ENCODE measurements around the gene VKORC1L1. TPM values are rescaled to one million over a fixed set of nuclear protein-coding genes. Genes with fewer than 3 reads are reported as not detected.

The VKORC1L1 gene
- total RNA-seq, 1 experiment from 2014 or later, result 30.9 TPM

GRCh38 chr7:65979583-65980477 lies 107.0 kb downstream of the VKORC1L1 start:
- Histone ChIP-seq H3K4me1 (ENCODE audit: control insufficient read depth in 1 of 2, insufficient read depth in 2 of 2, low read length in 2 of 2) (peaks cover 18 to 28% of the 10 kb centered on the region in 2 experiments), H3K4me2 (ENCODE audit: low read length) (peak overlapping the region; percentile 71), H3K27ac (ENCODE audit: low read depth, low read length) (0 out of 2 replicates have a peak overlapping the region, but pooled peaks have one; percentile 10), H3K36me3 (ENCODE audit: control insufficient read depth in 1 of 2, insufficient read depth in 2 of 2, low read length in 2 of 2) (peaks cover 6 to 15% of the 10 kb centered on the region in 2 experiments; a peak in 2 of 4 replicates), H2AFZ (ENCODE audit: low read depth, low read length, poor library complexity, severe bottlenecking) (no peak overlapping the region), H3K9ac (ENCODE audit: low read length) (0 out of 2 replicates have a peak overlapping the region, but pooled peaks have one; percentile 81), H3K27me3 (ENCODE audit: insufficient read depth, low read length) (no peaks in the 10 kb centered on the region), H3K79me2 (ENCODE audit: insufficient read depth, low read length) (peaks cover 37% of the 10 kb centered on the region), H3K9me3 (ENCODE audit: control insufficient read depth in 1 of 2, insufficient read depth in 1 of 2, low read depth in 1 of 2, low read length in 2 of 2) (no peaks in the 10 kb centered on the region), H4K20me1 (ENCODE audit: insufficient read depth) (no peaks in the 10 kb centered on the region), H3K9me2 (ENCODE audit: insufficient read depth) (no peaks in the 10 kb centered on the region), H3K4me3 (replicated peaks in 1 of 2; ENCODE audit: low read depth in 1 of 2, low read length in 2 of 2) (no peak overlapping the region)
- RAD21 ChIA-PET (ENCODE audit: low non-redundant PET in 1 of 2, low total read pairs in 2 of 2, uncharacterized antibody in 2 of 2, unreplicated experiment in 2 of 2), result no interaction called here
- POLR2A ChIA-PET, result no interaction called here
- DNase-seq (ENCODE audit: low read depth, low spot score) (no peak), ATAC-seq (no peak)
- TF ChIP-seq RAD21 (IDR thresholded peaks at IDR 0.05; ENCODE audit: low read depth) (no peak), CBX3 (IDR thresholded peaks at IDR 0.05; ENCODE audit: low read depth) (no peak), ELF1 (IDR thresholded peaks at IDR 0.05; ENCODE audit: borderline replicate concordance, low read depth) (no peak), EGR1 (IDR thresholded peaks at IDR 0.05; ENCODE audit: low read depth) (no peak), YY1 (IDR thresholded peaks at IDR 0.05; ENCODE audit: extremely low read depth, insufficient replicate concordance, low read depth, low read length) (no peak), ZFX (IDR thresholded peaks at IDR 0.05) (no peak), POLR2AphosphoS5 (IDR thresholded peaks at IDR 0.05; ENCODE audit: low read depth, low read length) (no peak), EZH2 (IDR thresholded peaks at IDR 0.05) (no peak), ZNF274 (IDR thresholded peaks at IDR 0.05; ENCODE audit: low read depth, low read length) (no peak), POLR2A (IDR thresholded peaks at IDR 0.05; ENCODE audit: borderline replicate concordance, extremely low read depth, insufficient read depth, insufficient read length) (no peak), TCF7L2 (IDR thresholded peaks at IDR 0.05; ENCODE audit: borderline replicate concordance, extremely low read depth, insufficient read depth, insufficient read length) (no peak), CEBPB (IDR thresholded peaks at IDR 0.05; ENCODE audit: low read depth) (no peak), SRF (IDR thresholded peaks at IDR 0.05; ENCODE audit: low read depth) (no peak)
- TF ChIP-seq, protein P1, sequence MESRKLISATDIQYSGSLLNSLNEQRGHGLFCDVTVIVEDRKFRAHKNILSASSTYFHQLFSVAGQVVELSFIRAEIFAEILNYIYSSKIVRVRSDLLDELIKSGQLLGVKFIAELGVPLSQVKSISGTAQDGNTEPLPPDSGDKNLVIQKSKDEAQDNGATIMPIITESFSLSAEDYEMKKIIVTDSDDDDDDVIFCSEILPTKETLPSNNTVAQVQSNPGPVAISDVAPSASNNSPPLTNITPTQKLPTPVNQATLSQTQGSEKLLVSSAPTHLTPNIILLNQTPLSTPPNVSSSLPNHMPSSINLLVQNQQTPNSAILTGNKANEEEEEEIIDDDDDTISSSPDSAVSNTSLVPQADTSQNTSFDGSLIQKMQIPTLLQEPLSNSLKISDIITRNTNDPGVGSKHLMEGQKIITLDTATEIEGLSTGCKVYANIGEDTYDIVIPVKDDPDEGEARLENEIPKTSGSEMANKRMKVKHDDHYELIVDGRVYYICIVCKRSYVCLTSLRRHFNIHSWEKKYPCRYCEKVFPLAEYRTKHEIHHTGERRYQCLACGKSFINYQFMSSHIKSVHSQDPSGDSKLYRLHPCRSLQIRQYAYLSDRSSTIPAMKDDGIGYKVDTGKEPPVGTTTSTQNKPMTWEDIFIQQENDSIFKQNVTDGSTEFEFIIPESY (IDR thresholded peaks at IDR 0.05; ENCODE audit: extremely low read depth, insufficient replicate concordance, low read length), result no peak
- no TSS peak for BruUV-seq (replicated peaks)
- intact Hi-C loops (cut with micrococcal nuclease), result no loop called here
- CTCF ChIA-PET, result no interaction called here

Data from HCT116 (cell line).